GM18520 (cell line): Measurements from ENCODE around the gene CDH15.

Source experiments
- ATAC-seq: cut with Tn5 transposase; IDR thresholded peaks from one replicate; pipeline ENCODE4 v1.9.1; 2021; ENCODE audit not compliant: unreplicated experiment

The CDH15 gene

GRCh38 chr16:89197633-89198416 is 26.3 kb downstream of the CDH15 start:
- no peak for ATAC-seq

- ATAC-seq: no peak
Observed at GRCh38 chr16:89198417-89199240, 27.1 kb downstream of the CDH15 start.

- ATAC-seq: no peak
Observed at GRCh38 chr16:89199241-89200123, 27.9 kb downstream of the CDH15 start.

GRCh38 chr16:89200124-89200849 is 28.7 kb downstream of the CDH15 start, which contains the start of gene SLC22A31:
SLC22A31 (minus strand) TSS chr16:89200537; CDS start chr16:89200501, 36 bp downstream.
- ATAC-seq: no peak

- no peak for ATAC-seq
Observed at GRCh38 chr16:89200850-89201411, 29.4 kb downstream of the CDH15 start.

- no peak for ATAC-seq
Observed at GRCh38 chr16:89201439-89202377, 30.2 kb downstream of the CDH15 start.

- no peak for ATAC-seq
Observed at GRCh38 chr16:89202422-89203215, 31.1 kb downstream of the CDH15 start.

GRCh38 chr16:89207993-89208392 is 36.4 kb downstream of the CDH15 start:
- ATAC-seq: no peak

- ATAC-seq: no peak
Observed at GRCh38 chr16:89209522-89210044, 38.0 kb downstream of the CDH15 start.

GRCh38 chr16:89210165-89210903 is 38.8 kb downstream of the CDH15 start:
- ATAC-seq: no peak

GRCh38 chr16:89210904-89211515 is 39.5 kb downstream of the CDH15 start:
- no peak for ATAC-seq

- ATAC-seq: no peak
Observed at GRCh38 chr16:89216315-89217137, 45.0 kb downstream of the CDH15 start.

GRCh38 chr16:89217138-89217387 is 45.5 kb downstream of the CDH15 start:
- no peak for ATAC-seq

GRCh38 chr16:89217388-89218191 is 46.0 kb downstream of the CDH15 start, which contains the start of gene ZNF778:
ZNF778 (plus strand) TSS chr16:89217703; CDS start chr16:89221128, 3,425 bp downstream.
- peak; percentile 80 for ATAC-seq

GRCh38 chr16:89219365-89219764 is 47.8 kb downstream of the CDH15 start:
- no peak for ATAC-seq
